NT2/D1 (cell line): ENCODE data around the gene F2RL1.
A peak's percentile ranks its signal among the peaks of the same experiment; 100 is the strongest.
"Not testable (repeated sequence)": the region's sequence is repeated elsewhere in the genome, so short reads cannot be mapped to it uniquely, and the experiment has no call there.

Source experiments
- DNase-seq: peaks from one replicate; pipeline ENCODE4 v3.0.0-alpha.2; 2011; ENCODE audit warnings: low read depth, low spot score
- H3K27me3 ChIP-seq: 2 replicates; pipeline ENCODE4 v1.6.0; 2011; ENCODE audit warnings: mild to moderate bottlenecking; ENCODE audit not compliant: insufficient read length, insufficient read depth
- H3K36me3 ChIP-seq: 2 replicates; pipeline ENCODE4 v1.6.1; 2011; ENCODE audit warnings: mild to moderate bottlenecking, low read length, mixed read lengths; ENCODE audit not compliant: insufficient read depth, insufficient read length
- H3K4me1 ChIP-seq: 2 replicates; pipeline ENCODE4 v1.5.1; 2011; ENCODE audit not compliant: insufficient read depth, insufficient read length
- H3K4me3 ChIP-seq: 2 replicates; pipeline ENCODE4 v1.5.1; 2011; ENCODE audit warnings: low read depth; ENCODE audit not compliant: insufficient read length
- H3K9ac ChIP-seq: 2 replicates; pipeline ENCODE4 v1.6.0; 2011; ENCODE audit warnings: low read depth; ENCODE audit not compliant: insufficient read length
- H3K9me3 ChIP-seq: 2 replicates; pipeline ENCODE4 v1.5.1; 2011; ENCODE audit warnings: mild to moderate bottlenecking, low read length; ENCODE audit not compliant: insufficient read depth
- SUZ12 ChIP-seq: IDR thresholded peaks from 2 replicates; pipeline ENCODE4 v1.6.1; 2011; ENCODE audit not compliant: insufficient read length, insufficient read depth; ENCODE audit errors: extremely low read depth
- YY1 ChIP-seq: IDR thresholded peaks from 2 replicates; pipeline ENCODE4 v1.6.1; 2011; ENCODE audit not compliant: insufficient read length, insufficient read depth
- ZNF274 ChIP-seq: IDR thresholded peaks from 2 replicates; pipeline ENCODE4 v1.6.1; 2011; ENCODE audit warnings: mild to moderate bottlenecking, low read depth, low read length

Gene F2RL1

GRCh38 chr5:76819851-76820525, 1.2 kb downstream of the F2RL1 start:
- Histone ChIP-seq H3K27me3 (peaks cover 4% of the 10 kb centered on the region), H3K36me3 (peaks cover 4% of the 10 kb centered on the region), H3K9me3 (no peaks in the 10 kb centered on the region), H3K9ac (peak overlapping the region; percentile 86), H3K4me1 (no peaks in the 10 kb centered on the region), H3K4me3 (peak overlapping the region; percentile 91)
- TF ChIP-seq YY1: no peak
- no peak for TF ChIP-seq ZNF274
- TF ChIP-seq SUZ12: no peak
- DNase-seq: no peak

GRCh38 chr5:76820526-76820890, 1.7 kb downstream of the F2RL1 start:
- Histone ChIP-seq H3K4me1 (no peaks in the 10 kb centered on the region), H3K36me3 (peaks cover 4% of the 10 kb centered on the region), H3K4me3 (peak overlapping the region; percentile 91), H3K9me3 (no peaks in the 10 kb centered on the region), H3K27me3 (peaks cover 4% of the 10 kb centered on the region), H3K9ac (no peak overlapping the region)
- no peak for DNase-seq
- TF ChIP-seq SUZ12 (no peak), ZNF274 (no peak), YY1 (no peak)

GRCh38 chr5:76821136-76821535, 2.3 kb downstream of the F2RL1 start:
- Histone ChIP-seq H3K27me3 (peaks cover 4% of the 10 kb centered on the region), H3K9me3 (no peaks in the 10 kb centered on the region), H3K36me3 (peaks cover 4% of the 10 kb centered on the region), H3K4me1 (no peaks in the 10 kb centered on the region), H3K4me3 (no peak overlapping the region), H3K9ac (no peak overlapping the region)
- TF ChIP-seq YY1: no peak
- TF ChIP-seq SUZ12: no peak
- TF ChIP-seq ZNF274: no peak
- no peak for DNase-seq

- not testable (repeated sequence) for H3K4me1 ChIP-seq, H3K9me3 ChIP-seq, H3K36me3 ChIP-seq, H3K4me3 ChIP-seq, H3K9ac ChIP-seq, DNase-seq, H3K27me3 ChIP-seq
These were observed 3.4 kb downstream of the F2RL1 start for GRCh38 chr5:76822105-76822731.

DNA sequence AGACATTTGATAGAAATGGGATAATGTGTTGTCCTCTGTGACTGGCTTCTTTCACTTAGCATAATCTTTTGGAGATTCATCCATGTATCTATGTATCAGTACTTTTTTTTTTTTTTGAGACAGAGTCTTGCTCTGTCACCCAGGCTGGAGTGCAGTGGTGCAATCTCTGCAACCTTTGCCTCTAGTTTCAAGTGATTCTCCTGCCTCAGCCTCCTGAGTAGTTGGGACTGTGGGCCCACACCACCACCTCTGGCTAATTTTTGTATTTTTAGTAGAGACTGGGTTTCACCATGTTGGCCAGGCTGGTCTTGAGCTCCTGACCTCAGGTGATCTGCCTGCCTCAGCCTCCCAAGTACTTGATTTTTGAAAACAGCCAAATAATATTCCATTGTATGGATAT, 7.6 kb downstream of the F2RL1 start:
- DNase-seq, H3K9ac ChIP-seq, H3K9me3 ChIP-seq, H3K4me3 ChIP-seq, H3K27me3 ChIP-seq, H3K36me3 ChIP-seq, H3K4me1 ChIP-seq: not testable (repeated sequence)

DNA sequence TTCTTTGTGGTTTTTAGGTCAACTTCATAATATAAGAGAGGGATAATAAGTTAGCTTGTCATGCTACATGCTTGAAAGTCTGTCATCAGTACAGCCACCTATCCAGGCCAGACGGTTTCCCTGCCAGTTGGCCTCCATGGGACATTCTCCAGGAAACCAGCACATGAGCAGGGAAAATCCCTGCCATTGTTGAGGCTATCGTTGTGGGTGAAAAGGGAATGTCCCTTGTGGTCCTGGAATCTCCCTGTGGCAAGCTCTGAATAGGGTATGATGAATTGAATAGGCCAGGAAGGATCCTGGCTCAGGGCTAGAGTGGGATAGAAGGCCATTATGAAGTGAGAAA, 12.3 kb downstream of the F2RL1 start:
- H3K9me3 ChIP-seq: no peaks in the 10 kb centered on the region
- H3K27me3 ChIP-seq: no peaks in the 10 kb centered on the region
- H3K9ac ChIP-seq: no peak overlapping the region
- no peak for TF ChIP-seq ZNF274
- TF ChIP-seq YY1: no peak
- no peak for TF ChIP-seq SUZ12
- DNase-seq: no peak
- H3K4me1 ChIP-seq: no peaks in the 10 kb centered on the region
- H3K36me3 ChIP-seq: peaks cover 21% of the 10 kb centered on the region
- no peak overlapping the region for H3K4me3 ChIP-seq

GRCh38 chr5:76836181-76836580, 17.4 kb downstream of the F2RL1 start:
- TF ChIP-seq ZNF274 (no peak), SUZ12 (no peak), YY1 (no peak)
- H3K27me3 ChIP-seq: no peaks in the 10 kb centered on the region
- H3K36me3 ChIP-seq: peaks cover 23% of the 10 kb centered on the region
- H3K4me3 ChIP-seq: no peak overlapping the region
- no peaks in the 10 kb centered on the region for H3K9me3 ChIP-seq
- no peak for DNase-seq
- no peak overlapping the region for H3K9ac ChIP-seq
- no peaks in the 10 kb centered on the region for H3K4me1 ChIP-seq

- H3K9ac ChIP-seq: no peak overlapping the region
- H3K4me3 ChIP-seq: no peak overlapping the region
- no peaks in the 10 kb centered on the region for H3K27me3 ChIP-seq
- H3K9me3 ChIP-seq: no peaks in the 10 kb centered on the region
- no peak for TF ChIP-seq ZNF274
- no peak for TF ChIP-seq SUZ12
- no peak for TF ChIP-seq YY1
- H3K36me3 ChIP-seq: peaks cover 23% of the 10 kb centered on the region
- H3K4me1 ChIP-seq: no peaks in the 10 kb centered on the region
- DNase-seq: no peak
These were observed 17.8 kb downstream of the F2RL1 start for GRCh38 chr5:76836585-76836984.
